IMR-90 (cell line): ENCODE data around the gene NAA10. TPM values are rescaled to one million over a fixed set of nuclear protein-coding genes. Genes with fewer than 3 reads are reported as not detected.

Source experiments
- ATAC-seq: fragments of 200-7000 bp; cut with Tn5 transposase; 2 replicates; pipeline ENCODE4 v1.9.1; 2020; ENCODE audit warnings: low read depth, mild to moderate bottlenecking, moderate library complexity
- BruUV-seq: library from RNA; stranded (reverse); fragments of 400-500 nt; replicated peaks from 2 replicates; lab custom pipeline; 2021; lab: Mats Ljungman, UMichigan
- CTCF ChIA-PET: fragments of 300-600 bp; formaldehyde crosslinking; extraction: SDS; loops from one replicate; lab custom pipeline; 2021; ENCODE audit warnings: antibody characterized with exemption; lab: Yijun Ruan, JAX
- POLR2A ChIA-PET: fragments of 300-600 bp; sonication (Branson Sonifier 250); formaldehyde crosslinking; loops from one replicate; lab custom pipeline; 2022; ENCODE audit warnings: antibody characterized with exemption; ENCODE audit not compliant: unreplicated experiment; lab: Charles Lee
- DNase-seq: peaks from one replicate; pipeline ENCODE4 v3.0.0; 2013
- H2AFZ ChIP-seq: replicated peaks from 2 replicates; pipeline ENCODE3; 2013; ENCODE audit warnings: low read length, mild to moderate bottlenecking; ENCODE audit not compliant: poor library complexity
- H2AK5ac ChIP-seq: 2 replicates; pipeline ENCODE4 v1.6.1; 2013; ENCODE audit warnings: low read depth, low read length, inconsistent platforms
- H2AK9ac ChIP-seq: replicated peaks from 2 replicates; pipeline ENCODE3; 2013; ENCODE audit warnings: mild to moderate bottlenecking, low read depth, low read length, moderate library complexity; ENCODE audit not compliant: poor library complexity
- H2BK120ac ChIP-seq: 2 replicates; pipeline ENCODE4 v1.6.1; 2013; ENCODE audit warnings: low read depth, low read length, inconsistent platforms
- H2BK15ac ChIP-seq: 3 replicates; pipeline ENCODE4 v1.6.1; 2013; ENCODE audit warnings: low read depth, low read length, inconsistent platforms
- H2BK20ac ChIP-seq: 2 replicates; pipeline ENCODE4 v1.6.1; 2013; ENCODE audit warnings: low read depth, mild to moderate bottlenecking, inconsistent platforms, low read length, moderate library complexity
- H2BK5ac ChIP-seq: 2 replicates; pipeline ENCODE4 v1.6.1; 2013; ENCODE audit warnings: mild to moderate bottlenecking, low read depth, low read length, inconsistent platforms; ENCODE audit not compliant: poor library complexity, severe bottlenecking
- H3K14ac ChIP-seq: replicated peaks from 2 replicates; pipeline ENCODE4 v1.6.1; 2013; ENCODE audit warnings: low read depth, low read length, inconsistent platforms
- H3K18ac ChIP-seq: 2 replicates; pipeline ENCODE4 v1.6.1; 2013; ENCODE audit warnings: low read depth, low read length, control low read depth
- H3K23ac ChIP-seq: 2 replicates; pipeline ENCODE4 v1.6.1; 2013; ENCODE audit warnings: low read depth, low read length, inconsistent platforms
- H3K27ac ChIP-seq: 2 replicates; pipeline ENCODE4 v1.5.1; 2013; ENCODE audit warnings: mild to moderate bottlenecking, control low read depth, low read length; ENCODE audit not compliant: insufficient read depth
- H3K27me3 ChIP-seq: 2 replicates; pipeline ENCODE4 v1.6.1; 2013; ENCODE audit warnings: low read length; ENCODE audit not compliant: control insufficient read depth, insufficient read depth
- H3K36me3 ChIP-seq: 2 replicates; pipeline ENCODE4 v1.6.1; 2013; ENCODE audit warnings: low read length, mixed read lengths; ENCODE audit not compliant: control insufficient read depth, insufficient read depth
- H3K4ac ChIP-seq: 2 replicates; pipeline ENCODE4 v1.6.1; 2013; ENCODE audit warnings: low read depth, low read length, inconsistent platforms
- H3K4me1 ChIP-seq: 2 replicates; pipeline ENCODE4 v1.6.1; 2013; ENCODE audit warnings: low read length, mixed read lengths; ENCODE audit not compliant: control insufficient read depth, insufficient read depth
- H3K4me2 ChIP-seq: 2 replicates; pipeline ENCODE4 v1.6.1; 2013; ENCODE audit warnings: low read depth, mild to moderate bottlenecking, control low read depth, low read length, moderate library complexity
- H3K4me3 ChIP-seq: 2 replicates; pipeline ENCODE4 v1.5.1; 2013; ENCODE audit warnings: low read depth, mild to moderate bottlenecking, control low read depth, low read length, moderate library complexity; ENCODE audit not compliant: insufficient read depth
- H3K56ac ChIP-seq: 2 replicates; pipeline ENCODE4 v1.6.1; 2013; ENCODE audit warnings: low read length, inconsistent platforms; ENCODE audit not compliant: insufficient read depth; ENCODE audit errors: extremely low read depth
- H3K79me1 ChIP-seq, 2 experiments: 2 replicates each; pipeline ENCODE4 v1.6.1; 2013; ENCODE audit warnings: low read length in 2 of 2, inconsistent platforms in 1 of 2, low read depth in 1 of 2
- H3K9ac ChIP-seq: 2 replicates; pipeline ENCODE4 v1.6.1; 2013; ENCODE audit warnings: low read depth, low read length, control low read depth
- H3K9me1 ChIP-seq: 2 replicates; pipeline ENCODE4 v1.6.1; 2013; ENCODE audit warnings: low read length, inconsistent platforms; ENCODE audit not compliant: insufficient read depth
- H3K9me3 ChIP-seq: 2 replicates; pipeline ENCODE4 v1.6.1; 2013; ENCODE audit warnings: low read length; ENCODE audit not compliant: control insufficient read depth, insufficient read depth
- H4K20me1 ChIP-seq: 2 replicates; pipeline ENCODE4 v1.6.1; 2013; ENCODE audit warnings: low read length, inconsistent platforms; ENCODE audit not compliant: insufficient read depth
- H4K5ac ChIP-seq: 2 replicates; pipeline ENCODE4 v1.6.1; 2013; ENCODE audit warnings: mild to moderate bottlenecking, low read depth, low read length, control low read depth
- H4K8ac ChIP-seq, 2 experiments: 2 replicates each; pipeline ENCODE4 v1.6.1; 2013; ENCODE audit warnings: low read depth in 2 of 2, low read length in 2 of 2, control low read depth in 1 of 2, inconsistent platforms in 1 of 2
- H4K91ac ChIP-seq: 2 replicates; pipeline ENCODE4 v1.6.1; 2013; ENCODE audit warnings: low read depth, low read length, inconsistent platforms; ENCODE audit not compliant: insufficient read depth
- BHLHE40 ChIP-seq: fragments of 150-350 bp; IDR thresholded peaks from 2 replicates; pipeline ENCODE4 v1.6.1; 2016; ENCODE audit warnings: mild to moderate bottlenecking, low read depth, low read length
- CEBPB ChIP-seq: IDR thresholded peaks from 2 replicates; pipeline ENCODE4 v1.6.1; 2012; ENCODE audit warnings: low read depth, low read length, improper control_type of control experiment
- CHD1 ChIP-seq: IDR thresholded peaks from 2 replicates; pipeline ENCODE4 v1.6.1; 2012; ENCODE audit warnings: low read depth, low read length, improper control_type of control experiment
- FOS ChIP-seq: fragments of 150-350 bp; IDR thresholded peaks from 2 replicates; pipeline ENCODE4 v1.6.1; 2016; ENCODE audit warnings: low read depth, low read length
- MAFK ChIP-seq: IDR thresholded peaks from 2 replicates; pipeline ENCODE4 v1.6.1; 2012; ENCODE audit warnings: low read depth, low read length, improper control_type of control experiment
- MAZ ChIP-seq: IDR thresholded peaks from 2 replicates; pipeline ENCODE4 v1.6.1; 2012; ENCODE audit warnings: low read depth, mild to moderate bottlenecking, low read length, improper control_type of control experiment, moderate library complexity, borderline replicate concordance
- MXI1 ChIP-seq: IDR thresholded peaks from 2 replicates; pipeline ENCODE4 v1.6.1; 2012; ENCODE audit warnings: low read depth, mild to moderate bottlenecking, low read length, moderate library complexity, borderline replicate concordance
- NFE2L2 ChIP-seq: fragments of 150-350 bp; IDR thresholded peaks from 2 replicates; pipeline ENCODE4 v1.6.1; 2016; ENCODE audit warnings: low read depth, mild to moderate bottlenecking, low read length
- POLR2A ChIP-seq: IDR thresholded peaks from 2 replicates; pipeline ENCODE4 v1.6.1; 2012; ENCODE audit warnings: mild to moderate bottlenecking, low read depth, low read length
- RAD21 ChIP-seq: IDR thresholded peaks from 2 replicates; pipeline ENCODE4 v1.6.1; 2012; ENCODE audit warnings: low read length, improper control_type of control experiment
- RCOR1 ChIP-seq: IDR thresholded peaks from 2 replicates; pipeline ENCODE4 v1.6.1; 2012; ENCODE audit warnings: mild to moderate bottlenecking, low read length, improper control_type of control experiment; ENCODE audit not compliant: insufficient replicate concordance
- RFX5 ChIP-seq: IDR thresholded peaks from 2 replicates; pipeline ENCODE4 v1.8.0; 2012; ENCODE audit warnings: low read depth, mild to moderate bottlenecking, low read length, moderate library complexity
- SMC3 ChIP-seq: fragments of 150-350 bp; IDR thresholded peaks from 2 replicates; pipeline ENCODE4 v1.6.1; 2016; ENCODE audit warnings: low read depth, mild to moderate bottlenecking, antibody characterized with exemption, low read length, moderate library complexity
- WGBS, 2 experiments: methylation state at CpG; one replicate each; pipeline versions ENCODE4 v1.1.5 to v1.1.7; 2013; ENCODE audit warnings: missing lambda C conversion rate in 2 of 2; ENCODE audit not compliant: insufficient read length in 1 of 2; ENCODE audit errors: extremely low coverage in 2 of 2; 5-methylcytosine and 5-hydroxymethylcytosine counted together
- dilution Hi-C: fragments of 300-500 bp; cut with HindIII; formaldehyde crosslinking; loops from one replicate; pipeline ENCODE4 v1.14.3; 2018; ENCODE audit warnings: low sequenced_read_pairs; ENCODE audit not compliant: unreplicated experiment
- in situ Hi-C: fragments of 300-500 bp; cut with MboI; formaldehyde crosslinking; loops from 3 replicates; pipeline ENCODE4 v1.14.3; 2019; ENCODE audit warnings: low sequenced_read_pairs, inconsistent platforms, mixed read lengths
- intact Hi-C: fragments of 100-400 bp; cut with micrococcal nuclease; formaldehyde crosslinking; loops from 2 replicates; pipeline ENCODE4 v1.10.0; 2022
- polyA plus RNA-seq, 3 experiments: library from polyadenylated mRNA; depleted of rRNA; stranded (reverse); fragments of >200 nt; gene quantifications; 2 replicates each; pipeline ENCODE4 v1.2.3, GENCODE V29; 2012; ENCODE audit warnings: low replicate concordance in 1 of 3
- total RNA-seq: library from RNA; depleted of rRNA; stranded (reverse); fragments of >200 nt; gene quantifications from 2 replicates; pipeline ENCODE4 v1.2.3, GENCODE V29; 2012
- TF ChIP-seq, protein P1 (sequence below): fragments of 150-350 bp; IDR thresholded peaks from 2 replicates; pipeline ENCODE4 v1.6.1; 2016; ENCODE audit warnings: low read depth, mild to moderate bottlenecking, low read length, moderate library complexity, borderline replicate concordance
- TF ChIP-seq, protein P2 (sequence below): fragments of 150-350 bp; IDR thresholded peaks from 2 replicates; pipeline ENCODE4 v1.6.1; 2017; ENCODE audit warnings: mild to moderate bottlenecking, antibody characterized with exemption, low read length, low read depth
- TF ChIP-seq, protein P3 (sequence below): conservative IDR thresholded peaks from 2 replicates; pipeline ENCODE4 v1.5.1; 2012; ENCODE audit warnings: mild to moderate bottlenecking, low read depth, low read length, improper control_type of control experiment

The NAA10 gene
- total and polyA plus RNA-seq, 2 of the 4 experiments (the other 2 are of a cell fraction): 98.6 to 172 TPM

DNA sequence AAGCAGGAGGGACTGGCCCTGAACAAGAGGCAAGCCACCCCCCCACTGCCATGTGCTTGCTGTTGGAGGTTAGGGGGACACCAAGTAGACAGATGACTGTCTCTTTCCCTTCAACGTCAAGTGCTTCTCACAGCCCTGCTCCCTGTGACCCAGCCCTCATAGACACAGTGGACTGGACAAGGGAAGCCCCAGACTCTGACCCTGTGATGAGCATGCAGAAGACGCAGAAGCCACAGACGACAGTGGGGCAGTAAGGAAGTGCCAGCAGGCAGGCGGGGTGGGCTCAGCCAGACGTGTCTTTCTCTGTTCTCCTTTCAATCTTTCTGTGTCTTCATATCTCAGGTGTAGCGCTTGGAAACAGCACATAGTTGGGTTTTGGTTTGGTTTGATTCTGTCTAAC is 46.5 kb downstream of the NAA10 start:
- ATAC-seq (no peak), DNase-seq (no peak)
- H3K9me1 ChIP-seq: no peaks in the 10 kb centered on the region
- H3K79me1 ChIP-seq: no peaks in the 10 kb centered on the region
- H3K27me3 ChIP-seq: peaks cover 64% of the 10 kb centered on the region
- intact Hi-C loops: no loop called here
- in situ Hi-C loops: no loop called here
- H2BK20ac ChIP-seq: no peak overlapping the region
- H2BK120ac ChIP-seq: no peak overlapping the region
- H2AFZ ChIP-seq: no peak overlapping the region
- H3K9me3 ChIP-seq: peaks cover 4% of the 10 kb centered on the region
- BruUV-seq: no TSS peak
- WGBS, 2 experiments: no CpG with 5 or more reads among the region's 6 CpGs
- no peak overlapping the region for H3K4ac ChIP-seq
- no peak overlapping the region for H3K4me2 ChIP-seq
- H3K27ac ChIP-seq: no peak overlapping the region
- TF ChIP-seq NFE2L2 (no peak), MAZ (no peak), BHLHE40 (no peak), POLR2A (no peak), MXI1 (no peak), RFX5 (no peak), CEBPB (no peak), CHD1 (no peak), SMC3 (no peak), RAD21 (no peak), MAFK (no peak), FOS (no peak), RCOR1 (no peak)
- TF ChIP-seq, protein P1, sequence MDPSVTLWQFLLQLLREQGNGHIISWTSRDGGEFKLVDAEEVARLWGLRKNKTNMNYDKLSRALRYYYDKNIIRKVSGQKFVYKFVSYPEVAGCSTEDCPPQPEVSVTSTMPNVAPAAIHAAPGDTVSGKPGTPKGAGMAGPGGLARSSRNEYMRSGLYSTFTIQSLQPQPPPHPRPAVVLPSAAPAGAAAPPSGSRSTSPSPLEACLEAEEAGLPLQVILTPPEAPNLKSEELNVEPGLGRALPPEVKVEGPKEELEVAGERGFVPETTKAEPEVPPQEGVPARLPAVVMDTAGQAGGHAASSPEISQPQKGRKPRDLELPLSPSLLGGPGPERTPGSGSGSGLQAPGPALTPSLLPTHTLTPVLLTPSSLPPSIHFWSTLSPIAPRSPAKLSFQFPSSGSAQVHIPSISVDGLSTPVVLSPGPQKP: no peak
- TF ChIP-seq, protein P2, sequence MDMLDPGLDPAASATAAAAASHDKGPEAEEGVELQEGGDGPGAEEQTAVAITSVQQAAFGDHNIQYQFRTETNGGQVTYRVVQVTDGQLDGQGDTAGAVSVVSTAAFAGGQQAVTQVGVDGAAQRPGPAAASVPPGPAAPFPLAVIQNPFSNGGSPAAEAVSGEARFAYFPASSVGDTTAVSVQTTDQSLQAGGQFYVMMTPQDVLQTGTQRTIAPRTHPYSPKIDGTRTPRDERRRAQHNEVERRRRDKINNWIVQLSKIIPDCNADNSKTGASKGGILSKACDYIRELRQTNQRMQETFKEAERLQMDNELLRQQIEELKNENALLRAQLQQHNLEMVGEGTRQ: no peak
- TF ChIP-seq, protein P3, sequence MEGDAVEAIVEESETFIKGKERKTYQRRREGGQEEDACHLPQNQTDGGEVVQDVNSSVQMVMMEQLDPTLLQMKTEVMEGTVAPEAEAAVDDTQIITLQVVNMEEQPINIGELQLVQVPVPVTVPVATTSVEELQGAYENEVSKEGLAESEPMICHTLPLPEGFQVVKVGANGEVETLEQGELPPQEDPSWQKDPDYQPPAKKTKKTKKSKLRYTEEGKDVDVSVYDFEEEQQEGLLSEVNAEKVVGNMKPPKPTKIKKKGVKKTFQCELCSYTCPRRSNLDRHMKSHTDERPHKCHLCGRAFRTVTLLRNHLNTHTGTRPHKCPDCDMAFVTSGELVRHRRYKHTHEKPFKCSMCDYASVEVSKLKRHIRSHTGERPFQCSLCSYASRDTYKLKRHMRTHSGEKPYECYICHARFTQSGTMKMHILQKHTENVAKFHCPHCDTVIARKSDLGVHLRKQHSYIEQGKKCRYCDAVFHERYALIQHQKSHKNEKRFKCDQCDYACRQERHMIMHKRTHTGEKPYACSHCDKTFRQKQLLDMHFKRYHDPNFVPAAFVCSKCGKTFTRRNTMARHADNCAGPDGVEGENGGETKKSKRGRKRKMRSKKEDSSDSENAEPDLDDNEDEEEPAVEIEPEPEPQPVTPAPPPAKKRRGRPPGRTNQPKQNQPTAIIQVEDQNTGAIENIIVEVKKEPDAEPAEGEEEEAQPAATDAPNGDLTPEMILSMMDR: no peak
- no peak overlapping the region for H3K14ac ChIP-seq
- dilution Hi-C loops: no loop called here
- H4K91ac ChIP-seq: no peak overlapping the region
- H3K18ac ChIP-seq: no peak overlapping the region
- H3K23ac ChIP-seq: no peak overlapping the region
- no peaks in the 10 kb centered on the region for H4K20me1 ChIP-seq
- no peak overlapping the region for H2BK5ac ChIP-seq
- H3K56ac ChIP-seq: no peak overlapping the region
- no peak overlapping the region for H4K5ac ChIP-seq
- H2AK5ac ChIP-seq: no peak overlapping the region
- H3K36me3 ChIP-seq: no peaks in the 10 kb centered on the region
- ChIA-PET CTCF (no interaction called here), POLR2A (no interaction called here)
- H3K4me3 ChIP-seq: no peak overlapping the region
- no peak overlapping the region for H3K9ac ChIP-seq
- no peak overlapping the region for H2AK9ac ChIP-seq
- no peaks in the 10 kb centered on the region for H3K4me1 ChIP-seq
- H2BK15ac ChIP-seq: no peak overlapping the region
- H4K8ac ChIP-seq: no peak overlapping the region
